ENCODE measurements around the gene CSF1.

- no peak for TF ChIP-seq POLR2AphosphoS5 (IDR thresholded peaks at IDR 0.05; ENCODE audit: low read depth, low read length)
- no peak for TF ChIP-seq TAF1 (IDR thresholded peaks at IDR 0.05; ENCODE audit: low read depth, low read length)
- no peak for TF ChIP-seq POLR2A (IDR thresholded peaks at IDR 0.05; ENCODE audit: low read depth, low read length)
- TF ChIP-seq PAX5 (IDR thresholded peaks at IDR 0.05; ENCODE audit: insufficient read depth, low read length, severe bottlenecking) = no peak
- no peak for TF ChIP-seq SPI1 (IDR thresholded peaks at IDR 0.05; ENCODE audit: low read depth, low read length)
- no peak for TF ChIP-seq POU2F2 (IDR thresholded peaks at IDR 0.05; ENCODE audit: low read depth, low read length)
Observed at GRCh38 chr1:109974191-109974590, 63.5 kb downstream of the CSF1 start.
